ENCODE measurements around the gene SNU13.
A peak's percentile ranks its signal among the peaks of the same experiment; 100 is the strongest.

Gene SNU13

GRCh38 chr22:41713004-41713403, 24.3 kb upstream of the SNU13 start:
- DNase-seq (ENCODE audit: insufficient read length, low spot score) (no peak), FAIRE-seq (no peak)
- no peak for TF ChIP-seq CTCF (IDR thresholded peaks at IDR 0.05; ENCODE audit: insufficient read depth, missing control alignments)

- no peak for FAIRE-seq
Observed at GRCh38 chr22:41709341-41709740, 20.7 kb upstream of the SNU13 start.

GRCh38 chr22:41702763-41703162, 14.1 kb upstream of the SNU13 start:
- DNase-seq (ENCODE audit: insufficient read length, low spot score) (no peak), FAIRE-seq (no peak)
- no peak for TF ChIP-seq CTCF (IDR thresholded peaks at IDR 0.05; ENCODE audit: insufficient read depth, missing control alignments)

More at GRCh38 chr22:41709341-41709740, 20.7 kb upstream of the SNU13 start:
- no peak for TF ChIP-seq CTCF (IDR thresholded peaks at IDR 0.05; ENCODE audit: insufficient read depth, missing control alignments)
- no peak for DNase-seq (ENCODE audit: insufficient read length, low spot score)

- DNase-seq (ENCODE audit: insufficient read length, low spot score) (no peak), FAIRE-seq (no peak)
- no peak for TF ChIP-seq CTCF (IDR thresholded peaks at IDR 0.05; ENCODE audit: insufficient read depth, missing control alignments)
Observed at GRCh38 chr22:41700108-41700364, 11.4 kb upstream of the SNU13 start.

GRCh38 chr22:41699264-41700107, 10.8 kb upstream of the SNU13 start, which contains the start of gene MEI1:
Gene MEI1, plus strand, starts transcription at chr22:41699503. Its CDS starts 36 bp downstream, at chr22:41699539.
- DNase-seq (ENCODE audit: insufficient read length, low spot score) (no peak), FAIRE-seq (no peak)
- no peak for TF ChIP-seq CTCF (IDR thresholded peaks at IDR 0.05; ENCODE audit: insufficient read depth, missing control alignments)

- TF ChIP-seq CTCF (IDR thresholded peaks at IDR 0.05; ENCODE audit: insufficient read depth, missing control alignments) = peak; percentile 92
- DNase-seq (ENCODE audit: insufficient read length, low spot score) (peak; percentile 66), FAIRE-seq (no peak)
Observed at GRCh38 chr22:41697126-41697775, 8.6 kb upstream of the SNU13 start.

- no peak for TF ChIP-seq CTCF (IDR thresholded peaks at IDR 0.05; ENCODE audit: insufficient read depth, missing control alignments)
- no peak for FAIRE-seq
- DNase-seq (ENCODE audit: insufficient read length, low spot score) = no peak
Observed at GRCh38 chr22:41696703-41697102, 8.0 kb upstream of the SNU13 start.

Measured in D721Med (cell line).